ENCODE measurements around the gene HECTD1.
"Not testable (repeated sequence)": the region's sequence is repeated elsewhere in the genome, so short reads cannot be mapped to it uniquely, and the experiment has no call there.

The HECTD1 gene

GRCh38 chr14:31251028-31251958 is 43.7 kb upstream of the HECTD1 start:
- no peak for TF ChIP-seq CTCF (IDR thresholded peaks at IDR 0.05; ENCODE audit: extremely low read depth, insufficient read depth, missing control alignments)
- in situ Hi-C loops (cut with MboI; ENCODE audit: low pct_unique_long_range_greater_than_20kb, low sequenced_read_pairs, unreplicated experiment) = no loop called here
- no peak for DNase-seq (ENCODE audit: low spot score)

GRCh38 chr14:31244626-31245025 is 37.0 kb upstream of the HECTD1 start:
- in situ Hi-C loops (cut with MboI; ENCODE audit: low pct_unique_long_range_greater_than_20kb, low sequenced_read_pairs, unreplicated experiment) = no loop called here
- no peak for DNase-seq (ENCODE audit: low spot score)
- TF ChIP-seq CTCF (IDR thresholded peaks at IDR 0.05; ENCODE audit: extremely low read depth, insufficient read depth, missing control alignments) = no peak

- in situ Hi-C loops (cut with MboI; ENCODE audit: low pct_unique_long_range_greater_than_20kb, low sequenced_read_pairs, unreplicated experiment) = no loop called here
- TF ChIP-seq CTCF (IDR thresholded peaks at IDR 0.05; ENCODE audit: extremely low read depth, insufficient read depth, missing control alignments) = no peak
- DNase-seq (ENCODE audit: low spot score) = no peak
These were observed 36.3 kb upstream of the HECTD1 start for GRCh38 chr14:31243860-31244259.

- in situ Hi-C loops (cut with MboI; ENCODE audit: low pct_unique_long_range_greater_than_20kb, low sequenced_read_pairs, unreplicated experiment); DNase-seq (ENCODE audit: low spot score): not testable (repeated sequence)
These were observed 34.8 kb upstream of the HECTD1 start for GRCh38 chr14:31242161-31242940.

- DNase-seq (ENCODE audit: low spot score) = no peak
- TF ChIP-seq CTCF (IDR thresholded peaks at IDR 0.05; ENCODE audit: extremely low read depth, insufficient read depth, missing control alignments) = no peak
- in situ Hi-C loops (cut with MboI; ENCODE audit: low pct_unique_long_range_greater_than_20kb, low sequenced_read_pairs, unreplicated experiment) = no loop called here
These were observed 34.0 kb upstream of the HECTD1 start for GRCh38 chr14:31241450-31242114.

- TF ChIP-seq CTCF (IDR thresholded peaks at IDR 0.05; ENCODE audit: extremely low read depth, insufficient read depth, missing control alignments) = no peak
- no peak for DNase-seq (ENCODE audit: low spot score)
- in situ Hi-C loops (cut with MboI; ENCODE audit: low pct_unique_long_range_greater_than_20kb, low sequenced_read_pairs, unreplicated experiment) = no loop called here
These were observed 32.1 kb upstream of the HECTD1 start for GRCh38 chr14:31239741-31240140.
